Calu3 (cell line): ENCODE results near the gene ZNF664. TPM values are rescaled to one million over a fixed set of nuclear protein-coding genes. Genes with fewer than 3 reads are reported as not detected.
A peak's percentile ranks its signal among the peaks of the same experiment; 100 is the strongest.

Source experiments
- BruUV-seq: library from RNA; stranded (reverse); fragments of 400-500 nt; replicated peaks from 2 replicates; lab custom pipeline; 2021; lab: Mats Ljungman, UMichigan
- CTCF ChIA-PET: fragments of 300-600 bp; sonication (Branson Sonifier 250); formaldehyde crosslinking; loops from one replicate; lab custom pipeline; 2022; ENCODE audit warnings: antibody characterized with exemption; lab: Charles Lee
- DNase-seq: peaks from one replicate; pipeline ENCODE4 v3.0.0; 2022
- H3K27ac Mint-ChIP-seq: one replicate; pipeline ENCODE4 v1.8.0; 2022; ENCODE audit warnings: mixed read lengths; ENCODE audit not compliant: unreplicated experiment
- H3K27me3 Mint-ChIP-seq: one replicate; pipeline ENCODE4 v1.8.0; 2022; ENCODE audit warnings: mixed read lengths; ENCODE audit not compliant: unreplicated experiment
- H3K36me3 Mint-ChIP-seq: one replicate; pipeline ENCODE4 v1.8.0; 2022; ENCODE audit warnings: mild to moderate bottlenecking, moderate library complexity, mixed read lengths; ENCODE audit not compliant: insufficient read depth, unreplicated experiment
- H3K4me1 Mint-ChIP-seq: one replicate; pipeline ENCODE4 v1.8.0; 2022; ENCODE audit warnings: mild to moderate bottlenecking, low read depth, mixed read lengths; ENCODE audit not compliant: unreplicated experiment
- H3K4me3 Mint-ChIP-seq: one replicate; pipeline ENCODE4 v1.8.0; 2022; ENCODE audit warnings: mild to moderate bottlenecking, low read depth, moderate library complexity, mixed read lengths; ENCODE audit not compliant: unreplicated experiment
- H3K9me3 Mint-ChIP-seq: one replicate; pipeline ENCODE4 v1.8.0; 2022; ENCODE audit warnings: low read depth, mixed read lengths; ENCODE audit not compliant: unreplicated experiment
- intact Hi-C: fragments of 100-400 bp; cut with micrococcal nuclease; formaldehyde crosslinking; loops from one replicate; pipeline ENCODE4 v1.10.0; 2022; ENCODE audit not compliant: unreplicated experiment
- total RNA-seq: library from RNA; stranded (reverse); gene quantifications from 2 replicates; pipeline ENCODE4 v1.2.3, GENCODE V29; 2022
- TF ChIP-seq, protein P1 (sequence below): fragments of 200-600 bp; IDR thresholded peaks from one replicate; pipeline ENCODE4 v1.8.0; 2022; ENCODE audit warnings: antibody characterized with exemption; ENCODE audit not compliant: unreplicated experiment

Gene ZNF664
- total RNA-seq, 1 experiment from 2014 or later, result 130 TPM

DNA sequence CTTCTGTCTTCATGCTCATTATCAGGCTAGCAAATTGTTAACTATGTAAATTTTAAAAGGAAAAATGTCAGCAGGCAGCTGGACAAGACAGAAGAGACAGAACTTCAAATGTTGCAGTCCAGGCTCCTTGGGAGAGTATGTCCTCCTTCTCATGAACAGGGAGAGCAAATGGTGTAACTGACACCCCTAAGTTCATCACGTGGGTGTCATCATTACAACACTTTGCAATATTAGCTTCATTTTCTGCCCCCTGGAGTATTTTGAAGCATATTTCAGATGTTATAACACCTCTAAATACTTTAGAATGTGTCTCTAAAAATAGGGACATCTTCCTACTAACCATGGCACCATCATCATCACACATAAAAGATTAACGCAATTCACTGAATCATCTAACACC, 62.1 kb downstream of the ZNF664 start:
- H3K36me3 Mint-ChIP-seq, result no peaks in the 10 kb centered on the region
- no peaks in the 10 kb centered on the region for H3K9me3 Mint-ChIP-seq
- CTCF ChIA-PET, result interaction anchor here (1.9 kb wide), 1 partner anchor 737 kb away, joined by 5 read pairs; no protein-coding TSS in a partner anchor
- intact Hi-C loops, result loop anchor here (5.0 to 10.0 kb wide), 2 partner anchors 360 to 862 kb away; no protein-coding TSS in a partner anchor
- no peak for DNase-seq
- peaks cover 5% of the 10 kb centered on the region for H3K4me1 Mint-ChIP-seq
- H3K27ac Mint-ChIP-seq, result no peak overlapping the region
- H3K4me3 Mint-ChIP-seq, result no peak overlapping the region
- no TSS peak for BruUV-seq
- TF ChIP-seq, protein P1, sequence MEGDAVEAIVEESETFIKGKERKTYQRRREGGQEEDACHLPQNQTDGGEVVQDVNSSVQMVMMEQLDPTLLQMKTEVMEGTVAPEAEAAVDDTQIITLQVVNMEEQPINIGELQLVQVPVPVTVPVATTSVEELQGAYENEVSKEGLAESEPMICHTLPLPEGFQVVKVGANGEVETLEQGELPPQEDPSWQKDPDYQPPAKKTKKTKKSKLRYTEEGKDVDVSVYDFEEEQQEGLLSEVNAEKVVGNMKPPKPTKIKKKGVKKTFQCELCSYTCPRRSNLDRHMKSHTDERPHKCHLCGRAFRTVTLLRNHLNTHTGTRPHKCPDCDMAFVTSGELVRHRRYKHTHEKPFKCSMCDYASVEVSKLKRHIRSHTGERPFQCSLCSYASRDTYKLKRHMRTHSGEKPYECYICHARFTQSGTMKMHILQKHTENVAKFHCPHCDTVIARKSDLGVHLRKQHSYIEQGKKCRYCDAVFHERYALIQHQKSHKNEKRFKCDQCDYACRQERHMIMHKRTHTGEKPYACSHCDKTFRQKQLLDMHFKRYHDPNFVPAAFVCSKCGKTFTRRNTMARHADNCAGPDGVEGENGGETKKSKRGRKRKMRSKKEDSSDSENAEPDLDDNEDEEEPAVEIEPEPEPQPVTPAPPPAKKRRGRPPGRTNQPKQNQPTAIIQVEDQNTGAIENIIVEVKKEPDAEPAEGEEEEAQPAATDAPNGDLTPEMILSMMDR, result no peak
- peaks cover 35% of the 10 kb centered on the region for H3K27me3 Mint-ChIP-seq

DNA sequence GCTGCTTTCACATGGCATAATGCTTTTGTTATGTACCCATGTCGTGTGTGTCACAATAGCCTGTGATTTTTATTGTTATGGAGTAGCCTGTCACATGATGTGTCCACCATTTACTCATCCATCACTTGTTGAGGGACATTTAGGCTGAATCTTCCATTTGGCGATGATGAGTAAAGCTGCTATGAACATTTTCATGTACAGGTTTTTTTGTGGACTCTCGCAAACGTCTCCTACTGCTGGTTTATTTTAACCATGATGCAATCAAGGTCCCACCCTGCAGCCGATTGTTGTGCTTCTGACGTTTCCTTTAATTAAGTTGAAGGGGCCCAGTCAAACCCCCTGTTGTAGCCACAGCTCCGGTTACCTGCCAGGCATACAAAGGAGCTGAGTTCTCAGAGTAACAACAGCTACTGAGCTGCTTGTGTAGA, 63.2 kb downstream of the ZNF664 start:
- no peaks in the 10 kb centered on the region for H3K36me3 Mint-ChIP-seq
- H3K4me3 Mint-ChIP-seq, result no peak overlapping the region
- no peaks in the 10 kb centered on the region for H3K9me3 Mint-ChIP-seq
- no TSS peak for BruUV-seq
- peaks cover 5% of the 10 kb centered on the region for H3K4me1 Mint-ChIP-seq
- no peak for DNase-seq
- no peak overlapping the region for H3K27ac Mint-ChIP-seq
- H3K27me3 Mint-ChIP-seq, result peaks cover 35% of the 10 kb centered on the region
- TF ChIP-seq, protein P1, result no peak
- CTCF ChIA-PET, result interaction anchor here (1.0 to 1.9 kb wide), 3 partner anchors 279 to 736 kb away, joined by 3 to 5 read pairs (median 3); no protein-coding TSS in a partner anchor
- intact Hi-C loops, result loop anchor here (1.0 to 10.0 kb wide), 4 partner anchors 285 to 861 kb away; no protein-coding TSS in a partner anchor

DNA sequence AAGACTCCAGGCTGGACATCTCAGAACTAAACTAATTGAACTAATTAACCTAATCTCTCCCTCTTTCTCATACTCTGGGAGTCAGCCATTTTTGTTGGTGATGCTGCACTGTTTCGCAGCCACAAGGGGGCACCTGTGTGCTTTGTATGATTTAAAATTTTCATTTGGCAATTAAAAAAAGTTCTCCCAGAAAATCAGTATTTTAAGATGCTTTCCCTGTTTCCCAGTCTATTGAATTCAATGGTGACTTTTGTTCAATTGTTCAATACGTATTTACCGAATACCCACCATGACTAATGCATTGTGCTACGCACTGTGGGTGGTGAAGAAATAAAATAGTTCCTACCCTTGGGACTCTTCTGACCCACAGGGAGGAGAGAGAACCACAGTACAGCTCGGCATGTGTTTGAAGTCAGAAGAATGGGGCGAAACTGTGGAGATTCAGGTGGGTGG, 63.7 kb downstream of the ZNF664 start:
- no TSS peak for BruUV-seq
- Mint-ChIP-seq H3K36me3 (no peaks in the 10 kb centered on the region), H3K4me3 (no peak overlapping the region), H3K27ac (no peak overlapping the region), H3K4me1 (peaks cover 5% of the 10 kb centered on the region), H3K27me3 (peaks cover 35% of the 10 kb centered on the region), H3K9me3 (no peaks in the 10 kb centered on the region)
- TF ChIP-seq, protein P1, result peak; percentile 74
- DNase-seq, result peak; percentile 50
- intact Hi-C loops, result loop anchor here (1.0 to 10.0 kb wide), 4 partner anchors 285 to 861 kb away; no protein-coding TSS in a partner anchor
- CTCF ChIA-PET, result interaction anchor here (1.0 to 1.9 kb wide), 3 partner anchors 278 to 735 kb away, joined by 3 to 5 read pairs (median 3); no protein-coding TSS in a partner anchor

DNA sequence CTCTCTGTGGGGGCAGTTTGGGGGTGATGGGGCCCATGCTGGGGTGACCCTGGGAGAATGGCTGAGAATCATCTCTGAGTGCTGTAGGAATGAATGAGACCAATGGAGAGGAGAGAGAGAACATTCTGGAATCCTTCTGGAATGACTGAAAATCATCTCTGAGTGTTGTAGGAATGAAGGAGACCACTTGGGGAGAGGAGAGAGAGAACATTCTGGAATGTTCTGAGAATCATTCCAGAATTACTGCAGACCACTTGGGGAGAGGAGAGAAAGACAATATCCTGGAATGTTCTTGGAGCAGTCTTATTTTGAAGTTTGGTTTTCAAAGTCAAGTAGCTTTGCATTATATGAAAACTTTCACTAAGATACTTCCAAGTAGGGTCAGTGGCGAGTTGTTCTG, 64.3 kb downstream of the ZNF664 start:
- TF ChIP-seq, protein P1, result no peak

More for the DNA sequence above, 64.3 kb downstream of the ZNF664 start:
- no peaks in the 10 kb centered on the region for H3K36me3 Mint-ChIP-seq
- H3K27me3 Mint-ChIP-seq, result peaks cover 35% of the 10 kb centered on the region
- no peaks in the 10 kb centered on the region for H3K9me3 Mint-ChIP-seq
- no peak for DNase-seq
- CTCF ChIA-PET, result interaction anchor here (1.1 kb wide), 1 partner anchor 277 kb away, joined by 3 read pairs; no protein-coding TSS in a partner anchor
- no peak overlapping the region for H3K27ac Mint-ChIP-seq
- H3K4me3 Mint-ChIP-seq, result no peak overlapping the region
- H3K4me1 Mint-ChIP-seq, result peaks cover 5% of the 10 kb centered on the region
- intact Hi-C loops, result loop anchor here (5.0 to 10.0 kb wide), 2 partner anchors 357 to 860 kb away; no protein-coding TSS in a partner anchor
- BruUV-seq, result no TSS peak
